HepG2 (cell line): Measurements from ENCODE around the gene CPT1B. TPM values are rescaled to one million over a fixed set of nuclear protein-coding genes. Genes with fewer than 3 reads are reported as not detected.

Experiments
- BCL6 ChIP-seq: IDR thresholded peaks from 2 replicates; pipeline ENCODE4 v1.6.1; 2016; ENCODE audit warnings: missing genetic modification reagents, missing compliant biosample characterization
- BHLHE40 ChIP-seq: IDR thresholded peaks from 2 replicates; pipeline ENCODE4 v1.6.1; 2011; ENCODE audit warnings: low read length, improper control_type of control experiment
- BRCA1 ChIP-seq: sonication (generic); formaldehyde crosslinking; IDR thresholded peaks from 2 replicates; pipeline ENCODE4 v1.4.0; 2020; ENCODE audit warnings: missing genetic modification reagents
- CERS6 ChIP-seq: sonication (generic); formaldehyde crosslinking; IDR thresholded peaks from 2 replicates; pipeline ENCODE4 v1.5.0; 2020; ENCODE audit warnings: missing genetic modification reagents
- CSRNP2 ChIP-seq: sonication (generic); formaldehyde crosslinking; conservative IDR thresholded peaks from 2 replicates; pipeline ENCODE4 v1.8.0; 2022; ENCODE audit warnings: low read depth, missing genetic modification reagents
- GMEB1 ChIP-seq: sonication (generic); formaldehyde crosslinking; IDR thresholded peaks from 2 replicates; pipeline ENCODE4 v1.5.1; 2020; ENCODE audit warnings: missing genetic modification reagents, mild to moderate bottlenecking, borderline replicate concordance
- IRF1 ChIP-seq: sonication (generic); formaldehyde crosslinking; IDR thresholded peaks from 2 replicates; pipeline ENCODE4 v1.4.0; 2020; ENCODE audit warnings: low read depth, mild to moderate bottlenecking, missing genetic modification reagents
- MAFF ChIP-seq: IDR thresholded peaks from 2 replicates; pipeline ENCODE4 v1.6.1; 2011; ENCODE audit warnings: low read depth, low read length, improper control_type of control experiment
- MTA3 ChIP-seq: sonication (generic); formaldehyde crosslinking; IDR thresholded peaks from 2 replicates; pipeline ENCODE4 v1.4.0; 2020; ENCODE audit warnings: missing genetic modification reagents
- NR2F6 ChIP-seq, 2 experiments: IDR thresholded peaks; 2 replicates each; pipeline ENCODE4 v1.6.1; 2016; ENCODE audit warnings: antibody characterized with exemption in 1 of 2, mild to moderate bottlenecking in 1 of 2
- PBX3 ChIP-seq: sonication (generic); formaldehyde crosslinking; IDR thresholded peaks from 2 replicates; pipeline ENCODE4 v1.8.1; 2023; ENCODE audit warnings: missing genetic modification reagents, inconsistent platforms, borderline replicate concordance
- SP5 ChIP-seq: IDR thresholded peaks from 2 replicates; pipeline ENCODE4 v1.6.1; 2016; ENCODE audit warnings: low read depth, borderline replicate concordance
- ZFP91 ChIP-seq: sonication (generic); formaldehyde crosslinking; IDR thresholded peaks from 2 replicates; pipeline ENCODE4 v1.9.0; 2022; ENCODE audit warnings: missing genetic modification reagents, mild to moderate bottlenecking, borderline replicate concordance
- ZNF12 ChIP-seq: sonication (generic); formaldehyde crosslinking; IDR thresholded peaks from 2 replicates; pipeline ENCODE4 v1.5.0; 2020; ENCODE audit warnings: missing genetic modification reagents
- ZNF367 ChIP-seq: sonication (generic); formaldehyde crosslinking; IDR thresholded peaks from 2 replicates; pipeline ENCODE4 v1.4.0; 2020; ENCODE audit warnings: missing genetic modification reagents, borderline replicate concordance
- ZNF589 ChIP-seq: sonication (generic); formaldehyde crosslinking; conservative IDR thresholded peaks from 2 replicates; pipeline ENCODE4 v1.8.0; 2022; ENCODE audit warnings: mild to moderate bottlenecking, moderate library complexity, missing genetic modification reagents
- ZNF615 ChIP-seq: sonication (generic); formaldehyde crosslinking; IDR thresholded peaks from 2 replicates; pipeline ENCODE4 v1.5.0; 2020; ENCODE audit warnings: mild to moderate bottlenecking, missing genetic modification reagents, borderline replicate concordance
- ZNF678 ChIP-seq: sonication (generic); formaldehyde crosslinking; IDR thresholded peaks from 2 replicates; pipeline ENCODE4 v1.4.0; 2020; ENCODE audit warnings: mild to moderate bottlenecking, missing genetic modification reagents
- ZNF713 ChIP-seq: sonication (generic); formaldehyde crosslinking; IDR thresholded peaks from 2 replicates; pipeline ENCODE4 v1.4.0; 2020; ENCODE audit warnings: mild to moderate bottlenecking, missing genetic modification reagents
- ZSCAN9 ChIP-seq: IDR thresholded peaks from 2 replicates; pipeline ENCODE4 v1.6.1; 2016; ENCODE audit warnings: borderline replicate concordance
- polyA plus RNA-seq, 8 experiments: library from polyadenylated mRNA; depleted of rRNA in 3 of 8; stranded (reverse) in 7 of 8; unstranded in 1 of 8; fragments of >200 nt; fragmentation: Illumina TruSeq in 4 of 8; extraction: Trizol in 4 of 8; gene quantifications; 2 replicates each; pipeline versions ENCODE4 v1.2.1 to v1.2.3, GENCODE V29; 2011 to 2016; ENCODE audit warnings: low read depth in 4 of 8, missing spikeins in 1 of 8, mixed read lengths in 1 of 8; ENCODE audit not compliant: insufficient read depth in 1 of 8
- total RNA-seq, 5 experiments: library from RNA; depleted of rRNA; stranded (reverse); fragments of >200 nt; fragmentation: Illumina TruSeq; extraction: Trizol; gene quantifications; 2 replicates each; pipeline ENCODE4 v1.2.3, GENCODE V29; 2016; ENCODE audit warnings: low read depth in 1 of 5

CPT1B gene
- total and polyA plus RNA-seq, 2 of the 13 experiments (the other 11 are each of a cell fraction or from before 2014, with no cell fraction given): 9.2 to 19.5 TPM

GRCh38 chr22:50529897-50530579, 48.2 kb downstream of the CPT1B start, which contains the start of gene TYMP (continued):
- TF ChIP-seq SP5 (CRISPR knock-in tag): no peak; the same call in 1 of the 2 replicates
- TF ChIP-seq ZNF615 (CRISPR knock-in tag): no peak
- TF ChIP-seq BRCA1: 0 out of 2 replicates have a peak, but pooled peaks have one; percentile 55
- peak; percentile 69; the same call in 1 of the 2 replicates for TF ChIP-seq GMEB1 (CRISPR knock-in tag)
- TF ChIP-seq MAFF: no peak
- TF ChIP-seq CERS6: no peak
- TF ChIP-seq CSRNP2: 0 out of 2 replicates have a peak, but pooled peaks have one; percentile 44
- TF ChIP-seq NR2F6 (IDR thresholded peaks at IDR 0.05): no peak
- no peak; the same call in 1 of the 2 replicates for TF ChIP-seq NR2F6 (CRISPR knock-in tag; IDR thresholded peaks at IDR 0.05)
- 0 out of 2 replicates have a peak, but pooled peaks have one; percentile 27 for TF ChIP-seq ZNF367 (CRISPR knock-in tag)
- TF ChIP-seq PBX3 (CRISPR knock-in tag): peak; percentile 66; the same call in 1 of the 2 replicates
- TF ChIP-seq IRF1: no peak
- no peak for TF ChIP-seq ZNF713
- peak; percentile 40; the same call in 1 of the 2 replicates for TF ChIP-seq ZNF12 (CRISPR knock-in tag)
- TF ChIP-seq ZSCAN9 (CRISPR knock-in tag): peak; percentile 81
- TF ChIP-seq MTA3 (CRISPR knock-in tag): no peak
- TF ChIP-seq ZFP91 (CRISPR knock-in tag): no peak; the same call in none of the 2 replicates
- peak; percentile 69; the same call in 1 of the 2 replicates for TF ChIP-seq BCL6
- TF ChIP-seq BHLHE40: peak; percentile 53; the same call in 1 of the 2 replicates
- TF ChIP-seq ZNF589 (CRISPR knock-in tag): no peak
- TF ChIP-seq ZNF678 (CRISPR knock-in tag): peak; percentile 72; the same call in 1 of the 2 replicates
